ENCODE results near the gene PLCZ1. TPM values are rescaled to one million over a fixed set of nuclear protein-coding genes. Genes with fewer than 3 reads are reported as not detected.
"Not testable (repeated sequence)": the region's sequence is repeated elsewhere in the genome, so short reads cannot be mapped to it uniquely, and the experiment has no call there.

PLCZ1 gene
- total RNA-seq, 1 donor from 2014 or later, result not detected

DNA sequence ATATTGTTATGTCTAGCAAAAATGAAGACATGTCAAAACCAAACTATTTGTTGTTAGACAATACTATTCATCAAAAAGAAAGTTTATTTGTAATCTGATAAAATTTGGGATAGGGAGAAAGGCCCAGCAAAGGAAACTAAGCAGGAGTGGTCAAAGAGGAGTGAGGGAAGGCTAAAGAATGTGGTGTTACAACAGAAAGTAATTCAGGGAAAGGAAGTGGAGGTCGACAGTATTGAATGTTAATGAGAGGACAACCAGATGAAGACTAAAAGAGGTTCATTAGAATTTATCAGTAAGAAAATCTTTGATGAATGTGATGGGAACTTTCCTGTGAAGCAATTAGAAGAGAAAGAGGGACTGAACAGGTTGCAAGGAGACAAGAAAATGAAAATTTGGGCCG is 33.9 kb downstream of the PLCZ1 start:
- no peak overlapping the region for H3K27ac ChIP-seq
- intact Hi-C loops (cut with DNase I), result no loop called here
- no peaks in the 10 kb centered on the region for H3K36me3 ChIP-seq
- DNase-seq (ENCODE audit: extremely low spot score in 2 of 2), result no peak
- TF ChIP-seq POLR2A (IDR thresholded peaks at IDR 0.05) (no peak), POLR2AphosphoS5 (IDR thresholded peaks at IDR 0.05; ENCODE audit: insufficient read depth in 1 of 2, low read depth in 1 of 2) (no peak)
- TF ChIP-seq, protein P1, sequence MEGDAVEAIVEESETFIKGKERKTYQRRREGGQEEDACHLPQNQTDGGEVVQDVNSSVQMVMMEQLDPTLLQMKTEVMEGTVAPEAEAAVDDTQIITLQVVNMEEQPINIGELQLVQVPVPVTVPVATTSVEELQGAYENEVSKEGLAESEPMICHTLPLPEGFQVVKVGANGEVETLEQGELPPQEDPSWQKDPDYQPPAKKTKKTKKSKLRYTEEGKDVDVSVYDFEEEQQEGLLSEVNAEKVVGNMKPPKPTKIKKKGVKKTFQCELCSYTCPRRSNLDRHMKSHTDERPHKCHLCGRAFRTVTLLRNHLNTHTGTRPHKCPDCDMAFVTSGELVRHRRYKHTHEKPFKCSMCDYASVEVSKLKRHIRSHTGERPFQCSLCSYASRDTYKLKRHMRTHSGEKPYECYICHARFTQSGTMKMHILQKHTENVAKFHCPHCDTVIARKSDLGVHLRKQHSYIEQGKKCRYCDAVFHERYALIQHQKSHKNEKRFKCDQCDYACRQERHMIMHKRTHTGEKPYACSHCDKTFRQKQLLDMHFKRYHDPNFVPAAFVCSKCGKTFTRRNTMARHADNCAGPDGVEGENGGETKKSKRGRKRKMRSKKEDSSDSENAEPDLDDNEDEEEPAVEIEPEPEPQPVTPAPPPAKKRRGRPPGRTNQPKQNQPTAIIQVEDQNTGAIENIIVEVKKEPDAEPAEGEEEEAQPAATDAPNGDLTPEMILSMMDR (IDR thresholded peaks at IDR 0.05), result no peak
- H3K9me3 ChIP-seq, result no peaks in the 10 kb centered on the region
- H3K4me3 ChIP-seq, result no peak overlapping the region
- H3K4me1 ChIP-seq, result no peaks in the 10 kb centered on the region
- no peaks in the 10 kb centered on the region for H3K27me3 ChIP-seq

DNA sequence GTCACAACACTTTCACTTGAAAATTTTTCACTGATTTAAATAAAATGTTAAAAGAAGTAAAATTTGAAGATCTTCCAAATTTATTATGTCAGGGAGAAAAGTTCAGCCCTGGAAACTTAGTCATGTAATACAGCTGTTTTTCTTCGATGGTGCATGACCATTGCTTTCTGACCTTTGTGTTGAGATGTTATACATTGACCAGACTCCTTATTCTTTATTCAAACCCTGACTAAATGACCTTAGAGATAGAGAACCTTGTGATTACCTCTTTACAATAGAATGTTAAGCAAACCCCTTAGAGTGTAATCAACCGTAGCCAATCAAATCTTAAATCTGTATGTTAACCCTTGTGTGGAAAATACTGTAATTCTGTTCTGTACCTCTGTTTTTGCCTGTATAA is 34.5 kb downstream of the PLCZ1 start:
- no peak overlapping the region for H3K4me3 ChIP-seq
- no peak for DNase-seq (ENCODE audit: extremely low spot score in 2 of 2)
- intact Hi-C loops (cut with DNase I), result no loop called here
- TF ChIP-seq, protein P1 (IDR thresholded peaks at IDR 0.05), result no peak
- no peak for TF ChIP-seq POLR2A (IDR thresholded peaks at IDR 0.05)
- no peak for TF ChIP-seq POLR2AphosphoS5 (IDR thresholded peaks at IDR 0.05; ENCODE audit: insufficient read depth in 1 of 2, low read depth in 1 of 2)
- H3K27ac ChIP-seq, result no peak overlapping the region
- H3K9me3 ChIP-seq, result no peaks in the 10 kb centered on the region
- no peaks in the 10 kb centered on the region for H3K27me3 ChIP-seq
- H3K36me3 ChIP-seq, result no peaks in the 10 kb centered on the region
- no peaks in the 10 kb centered on the region for H3K4me1 ChIP-seq

DNA sequence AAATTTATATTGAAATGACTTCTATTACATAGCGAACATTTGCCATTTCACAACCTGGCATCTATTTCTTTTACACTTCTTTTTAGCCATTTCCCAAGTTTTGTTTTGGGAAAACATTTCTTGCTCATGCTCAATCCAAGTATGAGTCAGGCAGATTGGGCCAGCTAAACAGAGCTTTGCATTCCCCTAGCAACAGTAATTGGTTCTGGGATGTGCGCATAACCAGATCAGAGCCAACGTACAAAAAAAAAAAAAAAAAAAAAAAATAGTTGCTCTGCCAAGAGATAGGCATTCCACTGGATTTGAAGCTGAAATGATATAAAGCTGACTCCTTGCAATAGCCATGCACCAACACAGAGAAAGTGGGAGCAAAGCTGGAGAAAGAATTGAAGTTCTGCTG is 37.5 kb downstream of the PLCZ1 start:
- Histone ChIP-seq H3K4me1 (no peaks in the 10 kb centered on the region), H3K36me3 (no peaks in the 10 kb centered on the region), H3K27ac (no peak overlapping the region), H3K9me3 (no peaks in the 10 kb centered on the region), H3K4me3 (no peak overlapping the region), H3K27me3 (no peaks in the 10 kb centered on the region)
- DNase-seq (ENCODE audit: extremely low spot score in 2 of 2), result no peak
- TF ChIP-seq, protein P1 (IDR thresholded peaks at IDR 0.05), result no peak
- intact Hi-C loops (cut with DNase I), result no loop called here

DNA sequence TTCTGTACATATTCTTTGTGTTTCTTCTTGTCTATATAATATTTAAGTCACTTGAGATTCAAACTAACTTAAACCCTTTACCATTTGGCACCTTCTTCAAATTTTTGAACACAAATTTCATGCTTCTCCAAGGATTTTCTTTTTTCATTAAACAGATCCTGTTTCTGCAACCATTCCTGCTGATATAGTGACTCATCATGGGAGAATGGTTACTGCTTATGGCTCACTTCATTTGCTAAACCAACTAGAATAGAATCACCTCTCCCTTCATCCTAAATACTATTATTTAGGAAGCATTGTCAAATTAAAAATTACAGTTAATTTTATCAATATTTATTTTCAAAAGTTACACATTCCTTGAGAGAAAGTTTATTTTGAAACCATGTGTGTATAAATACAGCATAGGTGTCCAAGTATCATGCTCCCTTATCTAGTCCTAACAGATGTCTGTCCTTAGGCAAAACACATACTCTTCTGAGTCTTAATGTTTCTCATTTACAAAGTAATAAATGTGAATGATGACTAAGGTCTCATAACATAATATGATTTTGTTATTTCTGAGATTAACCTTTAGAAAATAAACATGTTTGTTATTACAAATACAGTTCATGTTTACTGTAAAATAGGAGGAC is 40.7 kb downstream of the PLCZ1 start:
- TF ChIP-seq POLR2A (IDR thresholded peaks at IDR 0.05) (no peak), POLR2AphosphoS5 (IDR thresholded peaks at IDR 0.05; ENCODE audit: insufficient read depth in 1 of 2, low read depth in 1 of 2) (no peak)
- TF ChIP-seq, protein P1 (IDR thresholded peaks at IDR 0.05), result no peak
- intact Hi-C loops (cut with DNase I), result no loop called here
- Histone ChIP-seq H3K9me3 (no peaks in the 10 kb centered on the region), H3K4me1 (no peaks in the 10 kb centered on the region), H3K27ac (no peak overlapping the region), H3K36me3 (no peaks in the 10 kb centered on the region), H3K4me3 (no peak overlapping the region), H3K27me3 (no peaks in the 10 kb centered on the region)
- no peak for DNase-seq (ENCODE audit: extremely low spot score in 2 of 2)

DNA sequence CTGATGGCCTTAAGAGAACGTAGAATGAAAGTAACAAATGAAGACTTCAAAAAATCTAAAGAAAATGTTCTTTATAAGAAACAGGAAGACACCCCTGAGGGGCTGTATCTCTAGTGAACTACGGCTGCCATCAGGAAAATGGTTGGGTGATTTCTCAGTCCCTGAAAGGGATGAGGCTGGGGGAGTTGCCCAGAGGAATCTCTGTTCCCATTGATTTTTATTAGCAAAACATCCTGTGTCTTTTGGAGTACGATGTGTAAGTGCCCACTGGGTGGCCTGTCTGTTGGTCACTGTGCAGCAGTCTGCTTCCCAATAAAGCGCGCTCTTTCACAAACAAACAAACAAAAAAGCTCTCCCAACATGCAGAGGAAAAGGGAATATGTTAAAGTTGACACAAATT is 43.8 kb downstream of the PLCZ1 start:
- H3K36me3 ChIP-seq; H3K27me3 ChIP-seq; intact Hi-C loops (cut with DNase I); H3K27ac ChIP-seq; H3K9me3 ChIP-seq; H3K4me1 ChIP-seq; H3K4me3 ChIP-seq; DNase-seq (ENCODE audit: extremely low spot score in 2 of 2): not testable (repeated sequence)
